Measurements from ENCODE around the gene DOCK2.
"Not testable (repeated sequence)": the region's sequence is repeated elsewhere in the genome, so short reads cannot be mapped to it uniquely, and the experiment has no call there.

Gene DOCK2

GRCh38 chr5:169756071-169756765 is 119.1 kb downstream of the DOCK2 start:
- no peak for DNase-seq

GRCh38 chr5:169757016-169757415 is 119.9 kb downstream of the DOCK2 start:
- DNase-seq = no peak

- DNase-seq = no peak
Measured at GRCh38 chr5:169758886-169759285, 121.8 kb downstream of the DOCK2 start.

GRCh38 chr5:169760229-169760628 is 123.2 kb downstream of the DOCK2 start:
- DNase-seq = no peak

GRCh38 chr5:169762338-169763095 is 125.4 kb downstream of the DOCK2 start:
- DNase-seq = no peak

- no peak for DNase-seq
Measured at GRCh38 chr5:169763376-169764017, 126.4 kb downstream of the DOCK2 start.

GRCh38 chr5:169764018-169764378 is 126.9 kb downstream of the DOCK2 start:
- no peak for DNase-seq

GRCh38 chr5:169765176-169765996 is 128.3 kb downstream of the DOCK2 start:
- DNase-seq = no peak

- not testable (repeated sequence) for DNase-seq
Measured at GRCh38 chr5:169766943-169767342, 129.9 kb downstream of the DOCK2 start.

- DNase-seq = no peak
Measured at GRCh38 chr5:169767938-169768337, 130.9 kb downstream of the DOCK2 start.

- no peak for DNase-seq
Measured at GRCh38 chr5:169768416-169768815, 131.3 kb downstream of the DOCK2 start.

- DNase-seq = no peak
Measured at GRCh38 chr5:169770109-169770508, 133.0 kb downstream of the DOCK2 start.

- no peak for DNase-seq
Measured at GRCh38 chr5:169772256-169772655, 135.2 kb downstream of the DOCK2 start.

- no peak for DNase-seq
Measured at GRCh38 chr5:169772688-169773087, 135.6 kb downstream of the DOCK2 start.

- DNase-seq = no peak
Measured at GRCh38 chr5:169777159-169777558, 140.1 kb downstream of the DOCK2 start.

GRCh38 chr5:169778622-169779596 is 141.8 kb downstream of the DOCK2 start:
- DNase-seq = peak in 3 of 4 experiments; percentile 15 to 50 (median 47)

- no peak for DNase-seq
Measured at GRCh38 chr5:169781420-169782345, 144.6 kb downstream of the DOCK2 start.

GRCh38 chr5:169785771-169786618 is 148.9 kb downstream of the DOCK2 start:
- no peak for DNase-seq

GRCh38 chr5:169788168-169788567 is 151.1 kb downstream of the DOCK2 start:
- DNase-seq = peak; percentile 63 to 89 (median 76)

Data from suppressor macrophage (primary cell).